Measurements from ENCODE around the gene ARSG.

DNA sequence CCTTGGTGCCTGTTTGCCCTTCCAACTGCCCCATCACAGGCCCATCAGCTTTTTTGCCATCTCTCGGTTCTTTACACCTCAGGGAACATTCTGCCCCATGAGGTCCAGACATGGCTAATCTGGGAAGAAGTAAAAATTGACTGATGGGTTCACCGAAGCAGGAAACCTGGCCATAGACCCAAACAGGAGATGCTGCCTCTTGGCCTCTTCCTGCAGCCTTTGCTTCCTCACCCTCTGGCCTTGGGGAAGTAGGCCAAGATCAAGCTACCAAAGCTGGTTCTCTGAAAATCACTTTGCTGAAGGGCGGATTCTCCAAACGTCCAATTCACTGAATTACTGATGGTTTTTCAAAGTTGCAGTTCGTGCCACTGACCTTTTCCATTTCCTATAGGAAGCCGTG is 56.1 kb downstream of the ARSG start:
- TF ChIP-seq, protein P1, sequence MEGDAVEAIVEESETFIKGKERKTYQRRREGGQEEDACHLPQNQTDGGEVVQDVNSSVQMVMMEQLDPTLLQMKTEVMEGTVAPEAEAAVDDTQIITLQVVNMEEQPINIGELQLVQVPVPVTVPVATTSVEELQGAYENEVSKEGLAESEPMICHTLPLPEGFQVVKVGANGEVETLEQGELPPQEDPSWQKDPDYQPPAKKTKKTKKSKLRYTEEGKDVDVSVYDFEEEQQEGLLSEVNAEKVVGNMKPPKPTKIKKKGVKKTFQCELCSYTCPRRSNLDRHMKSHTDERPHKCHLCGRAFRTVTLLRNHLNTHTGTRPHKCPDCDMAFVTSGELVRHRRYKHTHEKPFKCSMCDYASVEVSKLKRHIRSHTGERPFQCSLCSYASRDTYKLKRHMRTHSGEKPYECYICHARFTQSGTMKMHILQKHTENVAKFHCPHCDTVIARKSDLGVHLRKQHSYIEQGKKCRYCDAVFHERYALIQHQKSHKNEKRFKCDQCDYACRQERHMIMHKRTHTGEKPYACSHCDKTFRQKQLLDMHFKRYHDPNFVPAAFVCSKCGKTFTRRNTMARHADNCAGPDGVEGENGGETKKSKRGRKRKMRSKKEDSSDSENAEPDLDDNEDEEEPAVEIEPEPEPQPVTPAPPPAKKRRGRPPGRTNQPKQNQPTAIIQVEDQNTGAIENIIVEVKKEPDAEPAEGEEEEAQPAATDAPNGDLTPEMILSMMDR (IDR thresholded peaks at IDR 0.05): no peak
- no peak for TF ChIP-seq POLR2A (IDR thresholded peaks at IDR 0.05)
